Epidermal melanocyte (primary cell): Measurements from ENCODE around the gene PELI3.
"Not testable (repeated sequence)": the region's sequence is repeated elsewhere in the genome, so short reads cannot be mapped to it uniquely, and the experiment has no call there.

ENCODE experiments used
- DNase-seq: peaks from one replicate; pipeline ENCODE4 v3.0.0; 2011; ENCODE audit warnings: low spot score; ENCODE audit not compliant: insufficient read length

The PELI3 gene, protein sequence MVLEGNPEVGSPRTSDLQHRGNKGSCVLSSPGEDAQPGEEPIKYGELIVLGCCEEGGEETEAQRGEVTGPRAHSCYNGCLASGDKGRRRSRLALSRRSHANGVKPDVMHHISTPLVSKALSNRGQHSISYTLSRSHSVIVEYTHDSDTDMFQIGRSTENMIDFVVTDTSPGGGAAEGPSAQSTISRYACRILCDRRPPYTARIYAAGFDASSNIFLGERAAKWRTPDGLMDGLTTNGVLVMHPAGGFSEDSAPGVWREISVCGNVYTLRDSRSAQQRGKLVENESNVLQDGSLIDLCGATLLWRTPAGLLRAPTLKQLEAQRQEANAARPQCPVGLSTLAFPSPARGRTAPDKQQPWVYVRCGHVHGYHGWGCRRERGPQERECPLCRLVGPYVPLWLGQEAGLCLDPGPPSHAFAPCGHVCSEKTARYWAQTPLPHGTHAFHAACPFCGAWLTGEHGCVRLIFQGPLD

DNA sequence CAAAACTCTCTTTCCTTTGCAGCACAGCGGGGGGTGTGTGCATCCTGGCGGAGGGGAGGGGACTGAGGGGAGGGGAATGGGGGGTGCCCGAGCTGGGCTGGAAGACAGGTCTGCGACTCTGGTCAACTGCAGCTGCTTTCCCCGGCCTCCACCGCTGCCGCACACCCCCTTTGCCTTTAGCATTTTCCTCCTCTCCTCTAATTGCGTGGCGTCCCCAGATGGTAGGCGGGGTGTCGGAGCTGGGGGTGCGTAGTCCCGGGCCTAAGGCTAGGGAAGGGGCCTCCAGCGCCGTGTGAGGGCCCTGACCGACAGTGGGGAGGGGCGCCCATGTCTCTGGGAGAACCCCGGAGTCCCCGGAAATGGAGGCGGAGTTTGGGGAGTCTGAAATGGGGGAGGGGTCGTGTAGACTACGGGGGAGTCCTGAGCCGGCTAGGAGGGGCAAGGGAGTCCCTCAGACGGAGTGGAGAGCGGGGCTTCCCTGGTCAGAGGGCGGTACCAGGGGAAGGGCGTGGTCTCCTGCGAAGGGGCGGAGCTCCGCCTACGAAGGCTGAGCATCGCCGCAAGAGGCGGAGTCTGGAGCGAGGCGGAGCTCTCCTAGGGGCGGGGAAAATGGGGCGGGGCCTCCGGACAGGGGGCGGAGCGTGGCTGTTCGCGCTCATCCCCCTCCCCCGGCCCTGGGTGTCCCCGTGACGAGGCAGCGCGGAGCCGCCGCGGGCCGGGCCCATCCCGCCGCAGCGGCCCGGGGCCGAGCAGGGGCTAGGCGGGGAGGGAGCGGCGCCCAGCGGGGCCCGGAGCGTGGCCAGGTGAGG is at the start of gene PELI3:
PELI3 (plus strand) TSS at position 681 of the 809 bp plus-strand sequence. CDS start 1,224 bp downstream, outside the sequence.
- peak; percentile 94 for DNase-seq

DNA sequence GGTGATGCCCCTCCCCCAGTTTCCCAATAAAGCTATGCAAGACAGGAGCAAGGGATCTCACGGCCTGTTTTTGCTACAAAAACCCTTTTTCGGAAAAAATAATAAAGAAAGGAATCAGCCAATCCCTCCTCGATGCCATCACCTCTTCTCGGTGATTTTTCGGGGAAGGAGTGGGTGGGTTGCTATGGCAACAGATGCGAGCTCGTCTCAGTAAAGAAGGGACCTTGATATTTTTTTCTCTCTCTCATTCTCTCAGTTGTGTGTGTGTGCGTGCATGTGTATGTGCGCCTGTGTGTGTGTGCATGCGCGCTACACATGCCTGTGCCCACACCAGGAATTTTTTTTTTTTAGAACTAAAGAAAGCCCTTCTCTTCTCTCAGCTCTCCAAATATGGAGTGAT is 49.7 kb upstream of the PELI3 start:
- no peak for DNase-seq

DNA sequence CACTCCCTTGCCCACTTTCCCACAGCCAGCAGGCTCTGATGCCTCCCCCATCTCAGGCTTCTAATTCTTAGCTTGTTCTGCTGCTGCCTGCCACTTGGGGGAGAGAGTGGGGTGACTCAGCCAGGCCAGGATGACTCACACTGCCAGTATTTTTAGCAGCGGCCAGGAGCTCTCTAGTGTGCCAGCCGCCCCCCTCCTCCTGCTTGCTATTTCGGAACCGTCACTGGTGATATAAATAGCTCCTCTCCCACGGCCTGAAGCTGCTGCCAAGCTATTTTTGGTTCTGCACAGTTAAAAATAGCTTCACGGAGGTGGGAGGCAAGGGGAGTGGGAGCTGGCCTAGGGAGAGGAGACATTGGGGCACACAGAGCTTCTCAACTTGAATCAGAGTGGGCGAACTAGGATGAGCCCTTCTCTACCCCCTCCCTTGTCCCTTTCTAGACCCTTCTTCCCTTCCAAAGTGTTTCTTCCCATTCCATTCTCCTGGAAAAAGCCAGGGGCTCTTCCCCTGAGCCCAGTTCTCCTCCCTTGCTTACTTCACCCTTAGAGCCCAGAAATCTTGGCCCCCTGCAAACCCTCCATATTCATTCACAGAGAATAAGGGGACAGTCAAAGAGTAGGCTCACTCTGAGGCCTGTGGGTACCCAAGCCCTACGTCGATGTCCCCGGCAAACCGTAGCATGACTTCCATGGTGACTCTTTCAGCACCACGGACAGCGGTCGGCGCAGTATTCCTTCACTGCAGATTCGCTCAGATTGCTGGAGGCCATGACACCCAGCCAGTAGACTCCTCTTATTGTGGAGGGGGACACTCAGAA is 48.3 kb upstream of the PELI3 start:
- peak; percentile 67 for DNase-seq

DNA sequence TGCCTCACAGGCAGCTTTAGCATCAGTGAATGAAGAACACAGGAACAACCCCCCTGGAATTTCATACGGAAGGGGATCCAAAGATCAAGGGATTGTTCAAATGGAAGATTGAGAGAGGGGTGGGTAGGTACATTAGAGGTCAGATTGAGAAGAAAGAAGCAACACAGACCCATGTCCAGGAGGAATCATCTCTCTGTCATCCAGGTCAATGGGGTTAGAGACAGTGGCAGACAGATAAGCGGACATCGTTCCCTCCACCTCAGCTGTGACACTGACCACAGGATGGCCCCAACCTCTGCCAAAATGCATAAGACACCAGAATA is 47.8 kb upstream of the PELI3 start:
- DNase-seq, result no peak

DNA sequence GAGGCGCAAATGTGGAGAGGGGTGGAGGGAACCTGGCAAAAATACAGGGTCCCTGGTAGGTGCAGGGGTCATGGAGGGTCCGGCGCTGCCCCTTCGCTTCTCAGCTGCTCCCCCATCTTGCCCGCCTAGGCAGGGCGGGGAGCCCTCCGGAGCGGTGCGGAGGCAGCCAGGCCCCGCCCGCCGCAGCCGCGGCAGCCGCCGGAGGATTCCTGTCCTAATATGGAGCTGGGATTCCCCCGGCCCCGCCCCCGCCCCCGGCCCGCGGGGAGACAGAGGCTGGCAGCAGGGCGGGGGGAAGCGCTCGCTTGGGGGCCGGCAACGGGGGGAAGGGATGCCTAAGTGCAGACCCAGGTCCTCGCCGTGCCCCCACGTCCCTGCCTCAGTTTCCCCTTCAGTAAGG is 46.9 kb upstream of the PELI3 start:
- no peak for DNase-seq

DNA sequence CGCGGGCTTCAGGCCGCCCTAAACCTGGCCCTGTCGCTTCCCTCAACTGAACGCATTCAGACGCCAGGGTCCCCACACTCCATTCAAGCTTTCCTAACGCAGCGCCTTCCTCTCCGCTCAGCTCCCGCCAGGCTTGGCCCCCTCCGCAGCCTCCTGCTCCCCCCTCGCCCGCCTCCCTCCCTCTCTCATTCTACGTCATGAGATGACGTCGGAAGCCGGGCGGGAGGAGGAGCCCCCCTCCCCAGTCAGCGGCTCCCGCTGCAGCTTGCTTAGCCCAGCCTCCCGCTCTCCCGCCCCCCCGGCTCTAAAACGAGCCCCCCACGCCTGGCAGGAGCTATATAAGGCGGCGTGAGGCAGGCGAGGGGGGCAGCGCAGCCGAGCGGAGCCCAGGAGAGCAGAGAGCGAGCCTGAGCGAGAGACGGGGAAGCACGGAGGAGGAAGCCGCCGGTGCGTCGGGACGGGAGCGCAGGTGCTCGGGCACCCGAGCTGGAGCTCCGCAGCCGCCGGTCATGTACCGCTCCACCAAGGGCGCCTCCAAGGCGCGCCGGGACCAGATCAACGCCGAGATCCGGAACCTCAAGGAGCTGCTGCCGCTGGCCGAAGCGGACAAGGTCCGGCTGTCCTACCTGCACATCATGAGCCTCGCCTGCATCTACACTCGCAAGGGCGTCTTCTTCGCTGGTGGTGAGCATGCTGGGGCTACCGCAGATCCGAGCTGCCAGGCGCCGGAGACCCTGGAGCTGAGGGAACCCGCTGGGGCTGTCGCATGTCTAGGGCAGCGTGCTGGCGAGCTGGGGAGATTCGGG is 45.8 kb upstream of the PELI3 start, which contains the start of gene NPAS4:
NPAS4 (plus strand) TSS at position 365 of the 806 bp plus-strand sequence; CDS start at position 510, 145 bp downstream.
- DNase-seq, result no peak

DNA sequence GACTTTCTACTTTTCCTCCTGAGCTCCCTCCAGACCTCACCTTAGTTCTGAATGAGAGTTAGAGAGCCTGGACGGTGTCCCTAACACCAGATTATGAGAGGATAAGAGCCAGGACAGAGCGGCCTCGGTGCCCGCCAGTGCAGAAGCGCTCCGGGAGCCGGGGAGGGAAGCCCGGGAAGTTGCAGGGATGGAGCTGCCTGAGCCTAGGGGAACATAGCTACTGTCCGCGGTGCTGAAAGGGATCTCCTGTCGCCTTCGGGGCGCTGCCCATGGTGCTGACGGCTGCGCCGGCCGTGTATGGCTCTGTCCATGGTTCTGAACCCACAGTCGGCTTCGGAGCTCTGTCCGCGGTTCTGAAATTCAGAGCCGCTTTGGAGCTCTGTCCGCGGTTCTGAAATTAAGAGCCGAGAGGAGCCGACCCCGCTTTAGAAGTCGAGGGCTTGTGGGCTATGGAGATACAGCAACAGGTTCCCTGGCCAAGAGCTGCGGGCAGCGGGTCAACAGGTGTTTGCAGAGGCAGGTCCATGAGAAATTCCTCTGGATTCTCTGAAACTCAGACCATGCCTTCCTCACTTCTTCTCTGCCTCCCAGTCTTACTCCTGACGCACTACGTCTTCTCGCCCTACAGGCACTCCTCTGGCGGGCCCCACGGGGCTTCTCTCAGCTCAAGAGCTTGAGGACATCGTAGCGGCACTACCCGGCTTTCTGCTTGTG is 45.1 kb upstream of the PELI3 start:
- DNase-seq, result peak; percentile 87

DNA sequence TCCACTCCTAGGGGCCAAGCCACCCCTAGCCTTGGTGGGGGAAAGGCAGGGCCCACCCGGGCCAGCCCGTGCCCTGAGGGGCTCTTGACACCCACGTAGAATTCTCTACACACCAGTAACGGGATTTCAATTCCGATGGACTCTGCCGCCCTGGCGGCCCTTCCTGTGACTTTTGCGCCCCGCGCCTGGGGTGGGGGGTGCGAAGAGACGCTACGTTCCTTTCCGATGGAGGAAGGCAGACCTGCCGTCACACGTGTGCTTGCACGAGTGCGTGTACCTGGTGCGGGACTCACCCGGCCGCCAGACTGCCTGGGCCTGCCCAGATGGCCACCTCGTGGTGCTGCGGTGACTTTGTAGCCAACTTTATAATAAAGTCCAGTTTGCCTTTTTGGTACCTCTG is 40.4 kb upstream of the PELI3 start:
- DNase-seq, result no peak

DNA sequence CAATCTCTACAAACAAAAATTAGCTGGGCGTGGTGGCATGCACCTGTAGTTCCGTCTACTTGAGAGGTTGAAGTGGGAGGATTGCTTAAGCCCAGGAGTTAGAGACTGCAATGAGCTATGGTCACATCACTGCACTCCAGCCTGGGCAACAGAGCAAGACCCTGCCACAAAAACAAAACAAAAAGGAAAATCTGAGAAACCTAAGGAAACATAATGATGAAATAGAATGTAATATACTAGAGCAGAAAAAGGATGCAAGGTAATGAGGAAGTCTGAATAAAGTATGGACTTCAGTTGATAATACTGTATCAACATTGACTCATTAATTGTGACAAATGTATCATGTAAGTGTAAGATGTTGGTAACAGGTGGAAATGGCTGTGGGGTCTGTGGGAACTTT is 37.8 kb upstream of the PELI3 start:
- no peak for DNase-seq

DNA sequence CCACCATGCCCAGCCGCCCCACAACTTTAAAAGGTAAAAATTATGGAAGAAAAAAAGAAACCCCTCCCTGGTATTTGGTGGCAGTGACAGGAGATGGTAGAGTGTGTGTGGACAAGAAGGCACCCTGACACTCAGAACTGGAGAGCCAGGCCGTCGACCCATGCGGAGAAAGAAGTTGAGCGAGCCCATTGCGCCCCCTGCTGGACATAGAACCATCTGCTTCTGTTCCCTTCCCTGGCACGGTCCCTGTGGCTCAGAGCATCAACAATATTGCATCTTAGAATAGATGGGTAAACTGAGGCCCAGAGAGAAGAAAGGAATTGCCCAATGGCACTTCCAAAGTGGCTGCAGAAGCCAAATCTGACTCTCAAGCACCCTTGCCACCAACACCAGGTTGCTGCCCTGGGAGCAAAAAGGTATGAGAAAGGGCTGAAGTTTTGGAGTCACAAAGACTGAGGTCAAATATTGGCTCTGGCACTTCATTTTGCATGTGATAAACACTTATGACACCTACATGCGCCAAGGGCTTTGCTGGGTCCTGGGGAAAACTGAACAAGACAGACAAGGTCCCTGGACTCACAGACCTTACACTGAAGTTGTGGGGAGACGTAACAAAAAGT is 36.6 kb upstream of the PELI3 start:
- DNase-seq, result peak; percentile 50

DNA sequence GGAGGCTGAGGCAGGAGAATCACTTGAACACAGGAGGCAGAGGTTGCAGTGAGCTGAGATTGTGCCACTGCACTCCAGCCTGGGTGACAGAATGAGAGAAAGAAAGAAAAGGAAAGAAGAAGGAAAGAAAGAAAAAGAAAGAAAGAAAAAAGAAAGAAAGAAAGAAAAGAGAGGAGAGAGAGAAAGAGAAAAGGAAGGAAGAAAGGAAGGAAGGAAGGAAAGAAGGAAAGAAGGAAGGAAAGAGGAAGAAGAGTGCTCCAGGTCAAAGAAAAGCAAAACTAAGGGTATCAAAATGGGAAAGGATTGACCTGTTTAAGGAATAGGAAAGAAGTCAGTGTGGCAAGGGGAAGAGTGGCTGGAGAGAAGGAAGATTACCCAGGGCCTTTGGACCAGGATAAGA is 35.4 kb upstream of the PELI3 start:
- DNase-seq, result not testable (repeated sequence)

DNA sequence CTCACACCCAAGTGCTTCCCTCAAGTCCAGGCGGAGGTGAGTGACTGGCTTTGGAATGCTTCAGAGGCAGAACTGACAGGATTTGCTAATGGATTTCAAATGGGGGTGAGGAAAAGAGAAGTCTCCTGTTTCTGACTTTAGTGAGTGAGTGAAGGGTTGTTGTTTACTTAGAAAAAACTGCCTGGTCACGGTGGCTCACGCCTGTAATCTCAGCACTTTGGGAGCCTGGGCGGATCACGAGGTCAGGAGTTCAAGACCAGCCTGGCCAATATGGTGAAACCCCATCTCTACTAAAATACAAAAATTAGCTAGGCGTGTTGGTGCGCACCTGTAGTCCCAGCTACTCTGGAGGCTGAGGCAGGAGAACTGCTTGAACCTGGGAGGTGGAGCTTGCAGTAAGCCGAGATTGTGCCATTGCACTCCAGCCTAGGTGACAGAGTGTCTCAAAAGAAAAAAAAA is 34.8 kb upstream of the PELI3 start:
- DNase-seq, result not testable (repeated sequence)

DNA sequence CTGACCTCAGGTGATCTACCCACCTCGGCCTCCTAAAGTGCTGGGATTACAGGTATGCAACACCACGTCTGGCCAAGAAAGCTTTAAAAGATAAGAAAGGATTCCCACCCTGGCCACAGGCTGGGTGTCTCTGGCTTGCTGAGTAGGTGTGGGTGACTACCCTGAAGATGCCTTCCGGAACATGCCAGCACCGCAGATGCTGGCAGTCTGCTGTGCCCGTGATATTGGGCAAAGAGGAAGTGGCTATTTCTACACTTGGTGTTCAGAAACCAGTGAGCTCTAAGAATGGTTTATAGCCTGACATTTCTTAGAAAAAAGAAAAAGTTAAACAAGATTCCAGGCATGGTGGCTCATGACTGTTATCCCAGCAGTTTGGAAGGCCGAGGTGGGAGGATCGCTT is 34.1 kb upstream of the PELI3 start:
- no peak for DNase-seq

DNA sequence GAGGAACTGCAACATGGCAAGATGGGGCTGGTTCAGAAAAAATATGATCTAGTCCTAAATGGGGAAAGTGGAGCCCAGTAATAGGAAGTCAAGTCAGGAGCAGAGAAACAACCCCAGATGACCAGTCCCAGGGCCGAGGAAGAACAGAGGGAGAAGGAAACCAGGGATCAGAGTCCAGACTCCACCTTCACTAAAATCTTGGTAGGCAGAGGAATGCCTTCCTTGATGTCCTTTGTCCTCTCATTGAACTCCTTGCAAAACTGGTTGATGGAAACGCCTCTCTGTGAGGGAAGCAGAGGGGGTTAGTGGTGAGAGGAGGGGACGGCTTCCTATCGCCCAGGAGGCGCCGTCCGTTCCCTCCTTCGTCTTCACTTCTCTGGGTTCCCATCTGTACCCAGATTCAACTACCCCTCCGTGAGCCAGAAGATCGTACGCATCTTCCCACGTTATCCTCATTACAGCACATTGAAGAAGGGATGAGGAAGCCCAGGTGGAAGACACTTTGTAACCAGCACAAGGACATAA is 28.7 kb upstream of the PELI3 start:
- DNase-seq, result no peak

DNA sequence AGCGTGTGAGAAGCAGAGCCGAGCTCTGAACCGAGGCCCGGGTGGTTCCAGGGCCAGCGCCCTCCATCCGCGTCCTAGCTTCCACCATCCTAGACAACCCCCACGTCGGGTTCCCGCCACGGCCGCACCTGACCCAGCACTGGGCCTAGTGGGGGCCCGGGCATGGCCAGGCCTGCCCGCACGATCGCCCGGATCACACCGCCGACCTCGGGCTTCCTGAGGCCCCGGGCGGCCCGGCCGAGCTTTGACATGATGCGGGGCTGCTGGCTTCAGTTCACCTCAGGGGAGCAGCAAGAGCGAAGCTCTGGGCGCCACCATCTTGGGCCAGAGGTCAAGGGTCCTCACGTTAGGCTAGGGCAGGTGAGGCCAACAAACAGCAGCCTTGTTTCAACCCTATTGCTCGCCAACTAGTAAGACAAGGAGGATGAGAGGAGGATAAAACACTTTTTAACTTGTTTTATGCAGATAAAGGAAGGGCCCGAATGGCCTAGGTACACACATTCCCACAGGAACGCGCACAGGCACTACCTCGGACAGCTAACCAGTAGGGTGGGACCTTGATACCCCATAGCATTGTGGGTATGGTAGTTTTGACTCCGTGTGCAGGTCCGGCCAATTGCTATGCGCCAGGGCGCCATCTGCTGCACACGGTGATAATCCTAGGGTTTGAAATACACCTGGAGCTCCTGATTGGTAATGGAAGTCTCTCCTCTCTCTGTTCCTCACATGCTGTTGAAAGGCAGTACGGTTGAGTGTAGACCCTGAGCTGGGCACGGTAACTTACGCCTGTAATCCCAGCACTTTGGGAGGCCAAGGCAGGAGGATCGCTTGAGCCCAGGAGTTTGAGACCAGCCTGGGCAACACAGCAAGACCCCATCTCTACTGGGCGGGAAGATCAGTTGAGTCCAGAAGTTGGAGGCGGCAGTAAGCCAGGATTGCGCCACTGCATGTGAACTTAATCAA is 27.9 kb upstream of the PELI3 start, which contains the start of gene MRPL11:
MRPL11 (minus strand) TSS at position 345 of the 963 bp plus-strand sequence; CDS start at position 251, 94 bp downstream.
- DNase-seq, result peak; percentile 100

DNA sequence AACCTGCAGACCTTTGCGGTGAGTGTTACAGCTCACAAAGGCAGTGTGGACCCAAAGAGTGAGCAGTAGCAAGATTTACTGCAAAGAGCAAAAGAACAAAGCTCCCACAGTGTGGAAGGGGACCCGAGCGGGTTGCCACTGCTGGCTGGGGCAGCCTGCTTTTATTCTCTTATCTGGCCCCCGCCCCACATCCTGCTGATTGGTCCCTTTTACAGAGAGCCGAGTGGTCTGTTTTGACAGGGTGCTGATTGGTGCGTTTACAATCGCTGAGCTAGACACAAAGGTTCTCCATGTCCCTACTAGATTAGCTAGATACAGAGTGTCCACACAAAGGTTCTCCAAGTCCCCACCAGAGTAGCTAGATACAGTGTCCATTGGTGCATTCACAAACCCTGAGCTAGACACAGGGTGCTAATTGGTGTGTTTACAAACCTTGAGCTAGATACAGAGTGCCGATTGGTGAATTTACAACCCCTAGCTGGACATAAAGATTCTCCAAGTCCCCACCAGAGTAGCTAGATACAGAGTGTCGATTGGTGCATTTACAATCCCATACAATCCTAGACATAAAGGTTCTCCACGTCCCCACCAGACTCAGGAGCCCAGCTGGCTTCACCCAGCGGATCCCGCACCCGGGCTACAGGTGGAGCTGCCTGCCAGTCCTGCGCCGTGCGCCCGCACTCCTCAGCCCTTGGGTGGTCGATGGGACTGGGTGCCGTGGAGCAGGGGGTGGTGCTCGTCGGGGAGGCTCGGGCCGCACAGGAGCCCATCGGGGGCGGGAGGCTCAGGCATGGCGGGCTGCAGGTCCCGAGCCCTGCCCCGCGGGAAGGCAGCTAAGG is 26.4 kb upstream of the PELI3 start:
- not testable (repeated sequence) for DNase-seq

DNA sequence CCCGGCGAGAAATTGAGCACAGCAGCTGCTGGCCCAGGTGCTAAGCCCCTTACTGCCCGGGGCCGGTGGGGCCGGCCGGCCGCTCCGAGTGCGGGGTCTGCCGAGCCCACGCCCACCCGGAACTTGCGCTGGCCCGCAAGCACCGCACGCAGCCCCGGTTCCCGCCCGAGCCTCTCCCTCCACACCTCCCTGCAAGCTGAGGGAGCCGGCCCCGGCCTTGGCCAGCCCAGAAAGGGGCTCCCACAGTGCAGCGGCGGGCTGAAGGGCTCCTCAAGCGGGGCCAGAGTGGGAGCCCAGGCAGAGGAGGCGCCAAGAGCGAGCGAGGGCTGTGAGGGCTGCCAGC is 25.8 kb upstream of the PELI3 start:
- not testable (repeated sequence) for DNase-seq
